Measurements from ENCODE around the gene RAB8A. TPM values are rescaled to one million over a fixed set of nuclear protein-coding genes. Genes with fewer than 3 reads are reported as not detected.

RAB8A gene
- total RNA-seq, 6 donors from 2014 or later: 29.3 to 117 (median 60.6) TPM

- H3K27ac ChIP-seq: peak overlapping the region; percentile 68 to 77 (median 73)
- H3K36me3 ChIP-seq: peaks cover 36 to 100% (median 93%) of the 10 kb centered on the region in 4 donors
- 33 to 42% methylated on average over 16 to 17 of the region's 17 CpGs for WGBS, 2 donors
- H3K9me3 ChIP-seq: no peaks in the 10 kb centered on the region
- TF ChIP-seq POLR2A (IDR thresholded peaks at IDR 0.05): peak in 1 of 4 donors; percentile 40
- peak; percentile 19 to 31 for TF ChIP-seq POLR2AphosphoS5 (IDR thresholded peaks at IDR 0.05)
- TF ChIP-seq EP300 (IDR thresholded peaks at IDR 0.05): peak in 1 of 4 donors; percentile 28
- TF ChIP-seq, protein P1, sequence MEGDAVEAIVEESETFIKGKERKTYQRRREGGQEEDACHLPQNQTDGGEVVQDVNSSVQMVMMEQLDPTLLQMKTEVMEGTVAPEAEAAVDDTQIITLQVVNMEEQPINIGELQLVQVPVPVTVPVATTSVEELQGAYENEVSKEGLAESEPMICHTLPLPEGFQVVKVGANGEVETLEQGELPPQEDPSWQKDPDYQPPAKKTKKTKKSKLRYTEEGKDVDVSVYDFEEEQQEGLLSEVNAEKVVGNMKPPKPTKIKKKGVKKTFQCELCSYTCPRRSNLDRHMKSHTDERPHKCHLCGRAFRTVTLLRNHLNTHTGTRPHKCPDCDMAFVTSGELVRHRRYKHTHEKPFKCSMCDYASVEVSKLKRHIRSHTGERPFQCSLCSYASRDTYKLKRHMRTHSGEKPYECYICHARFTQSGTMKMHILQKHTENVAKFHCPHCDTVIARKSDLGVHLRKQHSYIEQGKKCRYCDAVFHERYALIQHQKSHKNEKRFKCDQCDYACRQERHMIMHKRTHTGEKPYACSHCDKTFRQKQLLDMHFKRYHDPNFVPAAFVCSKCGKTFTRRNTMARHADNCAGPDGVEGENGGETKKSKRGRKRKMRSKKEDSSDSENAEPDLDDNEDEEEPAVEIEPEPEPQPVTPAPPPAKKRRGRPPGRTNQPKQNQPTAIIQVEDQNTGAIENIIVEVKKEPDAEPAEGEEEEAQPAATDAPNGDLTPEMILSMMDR (IDR thresholded peaks at IDR 0.05): peak in 1 of 6 experiments; percentile 38
- peak overlapping the region in 1 of 4 donors; percentile 21 for H3K4me3 ChIP-seq
- peak in 1 of 2 donors; percentile 67 for DNase-seq
- H3K4me1 ChIP-seq: peaks cover 44 to 66% (median 55%) of the 10 kb centered on the region in 4 donors
- H3K27me3 ChIP-seq: no peaks in the 10 kb centered on the region
- peak; percentile 11 to 79 for ATAC-seq (ENCODE audit: low FRiP score in 2 of 2)
Observed at GRCh38 chr19:16088351-16089009, 23.2 kb upstream of the RAB8A start.

DNA sequence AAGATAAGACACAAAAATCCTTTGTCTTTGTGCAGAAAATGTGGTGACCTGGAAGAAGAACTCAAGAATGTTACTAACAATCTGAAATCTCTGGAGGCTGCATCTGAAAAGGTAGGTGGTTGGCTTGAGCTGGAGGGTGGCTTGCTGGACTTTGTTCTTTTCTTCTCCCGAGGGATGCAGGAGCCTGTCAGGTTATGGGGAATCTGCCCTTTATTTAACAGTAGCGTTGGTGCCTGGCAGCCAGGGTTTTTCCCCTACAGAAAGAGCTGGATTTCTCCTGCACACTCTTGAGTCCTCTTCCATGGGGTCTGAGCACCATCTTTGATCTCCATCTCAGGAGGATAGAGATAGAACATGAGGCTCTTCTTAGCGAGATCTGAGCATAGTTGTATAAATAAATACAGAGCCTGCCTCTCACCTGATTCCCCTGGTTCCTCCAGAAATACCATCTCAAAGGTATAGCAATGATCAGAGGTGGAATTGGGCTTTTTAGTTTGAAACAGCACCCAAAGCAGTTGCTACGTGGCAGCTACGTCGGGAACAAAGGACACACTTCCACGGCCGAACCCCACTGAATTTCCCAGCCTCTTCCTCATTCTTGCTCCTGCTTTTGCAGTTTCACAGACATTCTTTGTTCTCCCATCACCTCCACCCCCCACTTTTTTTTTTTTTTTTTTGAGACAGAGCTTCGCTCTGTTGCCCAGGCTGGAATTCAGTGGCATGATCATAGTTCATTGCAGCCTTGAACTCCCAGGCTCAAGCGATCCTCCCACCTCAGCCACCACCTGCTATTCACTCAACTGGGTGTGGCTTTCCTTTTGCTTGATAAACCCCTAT, 22.5 kb upstream of the RAB8A start:
- no peak for DNase-seq
- TF ChIP-seq POLR2AphosphoS5 (IDR thresholded peaks at IDR 0.05) (no peak), EP300 (IDR thresholded peaks at IDR 0.05) (no peak), POLR2A (IDR thresholded peaks at IDR 0.05) (no peak)
- TF ChIP-seq, protein P1 (IDR thresholded peaks at IDR 0.05): peak in 1 of 6 experiments; percentile 2
- 58 to 75% methylated on average over 10 of the region's 10 CpGs for WGBS, 2 donors
- Histone ChIP-seq H3K4me3 (peak overlapping the region in 1 of 4 donors; percentile 21), H3K27ac (peak overlapping the region; percentile 66 to 77 (median 73)), H3K4me1 (peaks cover 47 to 58% (median 49%) of the 10 kb centered on the region in 4 donors), H3K36me3 (peaks cover 41 to 100% (median 94%) of the 10 kb centered on the region in 4 donors), H3K9me3 (no peaks in the 10 kb centered on the region), H3K27me3 (no peaks in the 10 kb centered on the region)
- ATAC-seq (ENCODE audit: low FRiP score in 2 of 2): no peak

DNA sequence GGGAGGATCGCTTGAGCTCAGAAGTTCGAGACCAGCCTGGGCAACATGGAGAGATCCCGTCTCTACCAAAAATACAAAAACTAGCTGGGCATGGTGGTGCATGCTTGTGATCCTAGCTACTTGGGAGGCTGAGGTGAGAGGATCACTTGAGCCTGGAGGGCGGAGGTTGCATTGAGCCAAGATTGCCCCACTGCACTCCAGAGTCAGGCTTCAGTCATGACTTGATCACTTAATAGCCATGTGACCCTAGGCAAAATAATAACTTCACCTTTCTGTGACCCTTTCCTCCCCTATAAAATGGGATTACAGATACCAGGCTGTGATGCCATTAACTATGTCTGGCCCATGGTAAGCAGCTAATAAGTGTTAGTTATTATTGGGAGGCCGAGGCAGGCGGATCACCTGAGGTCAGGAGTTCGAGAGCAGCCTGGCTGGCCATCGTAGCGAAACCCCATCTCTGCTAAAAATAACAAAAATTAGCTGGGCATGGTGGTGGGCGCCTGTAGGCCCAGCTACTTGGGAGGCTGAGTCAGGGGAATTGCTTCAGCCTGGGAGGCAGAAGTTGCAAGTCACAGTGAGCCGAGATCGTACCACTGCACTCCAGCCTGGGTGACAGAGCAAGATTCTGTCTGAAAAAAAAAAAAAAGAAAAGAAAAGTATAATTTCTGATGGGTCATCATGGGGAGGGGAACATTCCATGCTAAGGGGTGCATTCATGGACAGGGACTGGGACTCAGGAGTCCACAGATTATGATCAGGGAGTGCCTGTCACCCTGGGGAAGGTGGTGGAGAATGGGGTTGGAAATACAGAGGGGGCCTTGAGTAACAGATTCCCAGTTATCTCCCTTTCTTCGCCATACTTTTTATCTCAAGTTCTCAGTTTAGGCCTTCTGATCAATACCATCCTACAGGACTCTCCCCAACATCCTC, 19.9 kb upstream of the RAB8A start:
- 91 to 96% methylated on average over 12 to 13 of the region's 13 CpGs for WGBS, 2 donors
- Histone ChIP-seq H3K9me3 (no peaks in the 10 kb centered on the region), H3K36me3 (peaks cover 50 to 100% (median 97%) of the 10 kb centered on the region in 4 donors), H3K27me3 (no peaks in the 10 kb centered on the region), H3K4me3 (no peak overlapping the region), H3K4me1 (peaks cover 23 to 38% (median 27%) of the 10 kb centered on the region in 4 donors), H3K27ac (peak overlapping the region in 3 of 4 donors; percentile 13 to 44 (median 17))
- DNase-seq: no peak
- TF ChIP-seq, protein P1 (IDR thresholded peaks at IDR 0.05): no peak
- TF ChIP-seq EP300 (IDR thresholded peaks at IDR 0.05) (no peak), POLR2A (IDR thresholded peaks at IDR 0.05) (no peak), POLR2AphosphoS5 (IDR thresholded peaks at IDR 0.05) (no peak)
- ATAC-seq (ENCODE audit: low FRiP score in 2 of 2): no peak

DNA sequence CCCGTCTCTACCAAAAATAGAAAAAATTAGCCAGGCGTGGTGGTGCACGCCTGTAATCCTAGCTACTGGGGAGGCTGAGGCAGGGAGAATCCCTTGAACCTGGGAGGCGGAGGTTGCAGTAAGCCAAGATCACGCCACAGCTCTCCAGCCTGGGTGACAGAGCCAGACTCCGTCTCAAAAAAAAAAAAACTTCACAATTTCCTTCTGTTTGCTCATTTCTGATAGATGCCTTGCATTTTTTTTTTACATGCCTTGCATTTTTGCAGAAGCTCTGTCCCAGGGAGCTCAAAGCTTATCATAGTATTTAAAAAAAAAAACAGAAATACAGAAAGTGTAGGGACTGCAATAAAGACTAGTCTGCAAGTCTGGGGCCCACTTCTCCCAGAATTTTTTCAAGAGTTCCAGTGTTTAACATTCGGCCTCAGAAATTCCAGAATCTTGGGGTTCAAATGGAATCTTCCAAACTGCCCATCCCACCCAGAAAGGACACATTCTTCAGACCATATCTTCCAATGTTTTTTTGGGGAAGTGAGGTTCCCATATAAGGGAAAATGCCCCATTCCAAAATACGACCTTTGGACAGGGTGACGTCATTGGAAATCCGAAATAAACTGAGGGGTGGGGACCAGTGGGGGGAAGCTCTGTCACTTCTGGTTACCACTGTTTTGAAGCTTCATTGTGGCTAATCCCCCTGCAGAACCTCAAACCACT, 17.2 kb upstream of the RAB8A start:
- no peak for TF ChIP-seq EP300 (IDR thresholded peaks at IDR 0.05)
- TF ChIP-seq, protein P1 (IDR thresholded peaks at IDR 0.05): no peak
- no peak for TF ChIP-seq POLR2AphosphoS5 (IDR thresholded peaks at IDR 0.05)
- no peak for TF ChIP-seq POLR2A (IDR thresholded peaks at IDR 0.05)
- no peaks in the 10 kb centered on the region for H3K27me3 ChIP-seq
- H3K4me1 ChIP-seq: peaks cover 4 to 23% (median 9%) of the 10 kb centered on the region in 4 donors
- H3K9me3 ChIP-seq: no peaks in the 10 kb centered on the region
- peak overlapping the region in 2 of 4 donors; percentile 12 to 62 for H3K27ac ChIP-seq
- H3K4me3 ChIP-seq: no peak overlapping the region
- ATAC-seq (ENCODE audit: low FRiP score in 2 of 2): no peak
- H3K36me3 ChIP-seq: peaks cover 52 to 100% (median 95%) of the 10 kb centered on the region in 4 donors
- 69 to 78% methylated on average over 10 of the region's 10 CpGs for WGBS, 2 donors
- no peak for DNase-seq

Measured in upper lobe of left lung (tissue), 6 donors.